GM19043 (cell line): Measurements from ENCODE around the gene RSPO4.
"Not testable (repeated sequence)": the region's sequence is repeated elsewhere in the genome, so short reads cannot be mapped to it uniquely, and the experiment has no call there.

Source experiments
- ATAC-seq: cut with Tn5 transposase; IDR thresholded peaks from one replicate; pipeline ENCODE4 v1.9.1; 2021; ENCODE audit warnings: low read depth; ENCODE audit not compliant: unreplicated experiment

The RSPO4 gene

GRCh38 chr20:1005452-1006027 lies 3.4 kb upstream of the RSPO4 start:
- ATAC-seq = no peak

- no peak for ATAC-seq
Measured at GRCh38 chr20:1003920-1004697, 2.0 kb upstream of the RSPO4 start.

- no peak for ATAC-seq
Measured at GRCh38 chr20:1002682-1003561, 811 bp upstream of the RSPO4 start.

- ATAC-seq = no peak
Measured at GRCh38 chr20:1001116-1001515, 995 bp downstream of the RSPO4 start.

- ATAC-seq = no peak
Measured at GRCh38 chr20:998231-998830, 3.8 kb downstream of the RSPO4 start.

GRCh38 chr20:997486-997885 lies 4.6 kb downstream of the RSPO4 start:
- no peak for ATAC-seq

GRCh38 chr20:997016-997415 lies 5.1 kb downstream of the RSPO4 start:
- no peak for ATAC-seq

- no peak for ATAC-seq
Measured at GRCh38 chr20:995170-995569, 6.9 kb downstream of the RSPO4 start.

- ATAC-seq = no peak
Measured at GRCh38 chr20:992801-993535, 9.1 kb downstream of the RSPO4 start.

- no peak for ATAC-seq
Measured at GRCh38 chr20:991850-992249, 10.3 kb downstream of the RSPO4 start.

GRCh38 chr20:990293-990959 lies 11.7 kb downstream of the RSPO4 start:
- ATAC-seq = no peak

GRCh38 chr20:988272-988671 lies 13.8 kb downstream of the RSPO4 start:
- ATAC-seq = no peak

- ATAC-seq = no peak
Measured at GRCh38 chr20:987677-988076, 14.4 kb downstream of the RSPO4 start.

- ATAC-seq = no peak
Measured at GRCh38 chr20:986733-987355, 15.3 kb downstream of the RSPO4 start.

GRCh38 chr20:984994-985393 lies 17.1 kb downstream of the RSPO4 start:
- not testable (repeated sequence) for ATAC-seq

GRCh38 chr20:982754-983153 lies 19.4 kb downstream of the RSPO4 start:
- no peak for ATAC-seq

GRCh38 chr20:977021-977420 lies 25.1 kb downstream of the RSPO4 start:
- ATAC-seq = no peak

GRCh38 chr20:976033-976432 lies 26.1 kb downstream of the RSPO4 start:
- no peak for ATAC-seq

- no peak for ATAC-seq
Measured at GRCh38 chr20:973785-974194, 28.3 kb downstream of the RSPO4 start.
